ENCODE measurements around the gene VRK1. TPM values are rescaled to one million over a fixed set of nuclear protein-coding genes. Genes with fewer than 3 reads are reported as not detected.

VRK1 gene
- total RNA-seq, 1 experiment from 2014 or later, result 124 TPM

- DNase-seq (ENCODE audit: low spot score), result no peak
- POLR2A ChIA-PET (ENCODE audit: low non-redundant PET), result no interaction called here
- Histone ChIP-seq H3K4me1 (ENCODE audit: insufficient read depth, low read length, poor library complexity, severe bottlenecking) (peaks cover 8% of the 10 kb centered on the region), H3K4me3 (ENCODE audit: low read depth, low read length, poor library complexity, severe bottlenecking) (no peak overlapping the region), H3K36me3 (ENCODE audit: insufficient read depth, low read length, poor library complexity, severe bottlenecking) (peaks cover 46% of the 10 kb centered on the region), H3K9me3 (ENCODE audit: low read depth, low read length, poor library complexity, severe bottlenecking) (no peaks in the 10 kb centered on the region), H3K27me3 (replicated peaks; ENCODE audit: insufficient read depth, low read depth, low read length, poor library complexity) (no peaks in the 10 kb centered on the region), H3K27ac (ENCODE audit: low read depth, low read length, poor library complexity, severe bottlenecking) (no peak overlapping the region)
- no TSS peak for BruUV-seq (replicated peaks)
- TF ChIP-seq EZH2 (IDR thresholded peaks at IDR 0.05; ENCODE audit: borderline replicate concordance, low read depth, low read length, poor library complexity, severe bottlenecking), result no peak
- no peak for TF ChIP-seq CTCF (conservative IDR thresholded peaks at IDR 0.05; ENCODE audit: low read depth, low read length)
- intact Hi-C loops (cut with micrococcal nuclease; ENCODE audit: unreplicated experiment), result no loop called here
- CTCF ChIA-PET, result no interaction called here
Observed at GRCh38 chr14:96844857-96845570, 47.8 kb downstream of the VRK1 start.

GRCh38 chr14:96847451-96847850 lies 50.3 kb downstream of the VRK1 start:
- H3K4me3 ChIP-seq (ENCODE audit: low read depth, low read length, poor library complexity, severe bottlenecking), result no peak overlapping the region
- H3K36me3 ChIP-seq (ENCODE audit: insufficient read depth, low read length, poor library complexity, severe bottlenecking), result peaks cover 32% of the 10 kb centered on the region
- peaks cover 8% of the 10 kb centered on the region for H3K4me1 ChIP-seq (ENCODE audit: insufficient read depth, low read length, poor library complexity, severe bottlenecking)
- intact Hi-C loops (cut with micrococcal nuclease; ENCODE audit: unreplicated experiment), result no loop called here
- no peak overlapping the region for H3K27ac ChIP-seq (ENCODE audit: low read depth, low read length, poor library complexity, severe bottlenecking)
- ChIA-PET CTCF (interaction anchor here (0.5 kb wide), 1 partner anchor 11 kb away, joined by 3 read pairs; no protein-coding TSS in a partner anchor), POLR2A (ENCODE audit: low non-redundant PET) (no interaction called here)
- no peak for DNase-seq (ENCODE audit: low spot score)
- TF ChIP-seq CTCF (conservative IDR thresholded peaks at IDR 0.05; ENCODE audit: low read depth, low read length), result no peak
- TF ChIP-seq EZH2 (IDR thresholded peaks at IDR 0.05; ENCODE audit: borderline replicate concordance, low read depth, low read length, poor library complexity, severe bottlenecking), result no peak
- no TSS peak for BruUV-seq (replicated peaks)
- no peaks in the 10 kb centered on the region for H3K9me3 ChIP-seq (ENCODE audit: low read depth, low read length, poor library complexity, severe bottlenecking)
- no peaks in the 10 kb centered on the region for H3K27me3 ChIP-seq (replicated peaks; ENCODE audit: insufficient read depth, low read depth, low read length, poor library complexity)

GRCh38 chr14:96848011-96848410 lies 50.8 kb downstream of the VRK1 start:
- H3K27ac ChIP-seq (ENCODE audit: low read depth, low read length, poor library complexity, severe bottlenecking), result no peak overlapping the region
- H3K4me1 ChIP-seq (ENCODE audit: insufficient read depth, low read length, poor library complexity, severe bottlenecking), result peaks cover 9% of the 10 kb centered on the region
- DNase-seq (ENCODE audit: low spot score), result no peak
- POLR2A ChIA-PET (ENCODE audit: low non-redundant PET), result no interaction called here
- no peak overlapping the region for H3K4me3 ChIP-seq (ENCODE audit: low read depth, low read length, poor library complexity, severe bottlenecking)
- H3K27me3 ChIP-seq (replicated peaks; ENCODE audit: insufficient read depth, low read depth, low read length, poor library complexity), result no peaks in the 10 kb centered on the region
- no peaks in the 10 kb centered on the region for H3K9me3 ChIP-seq (ENCODE audit: low read depth, low read length, poor library complexity, severe bottlenecking)
- H3K36me3 ChIP-seq (ENCODE audit: insufficient read depth, low read length, poor library complexity, severe bottlenecking), result peaks cover 33% of the 10 kb centered on the region
- no TSS peak for BruUV-seq (replicated peaks)
- CTCF ChIA-PET, result interaction anchor here (0.5 kb wide), 1 partner anchor 12 kb away, joined by 3 read pairs; no protein-coding TSS in a partner anchor
- TF ChIP-seq EZH2 (IDR thresholded peaks at IDR 0.05; ENCODE audit: borderline replicate concordance, low read depth, low read length, poor library complexity, severe bottlenecking) (no peak), CTCF (conservative IDR thresholded peaks at IDR 0.05; ENCODE audit: low read depth, low read length) (no peak)
- intact Hi-C loops (cut with micrococcal nuclease; ENCODE audit: unreplicated experiment), result no loop called here

All from A673 (cell line).